ENCODE measurements around the gene SFT2D3.
"Not testable (repeated sequence)": the region's sequence is repeated elsewhere in the genome, so short reads cannot be mapped to it uniquely, and the experiment has no call there.

SFT2D3 gene

GRCh38 chr2:127747621-127748020, 46.3 kb downstream of the SFT2D3 start:
- no peak for DNase-seq (ENCODE audit: low read depth)

GRCh38 chr2:127749537-127749936, 48.2 kb downstream of the SFT2D3 start:
- not testable (repeated sequence) for DNase-seq (ENCODE audit: low read depth)

- no peak for DNase-seq (ENCODE audit: low read depth)
Observed at GRCh38 chr2:127753374-127753773, 52.1 kb downstream of the SFT2D3 start.

- DNase-seq (ENCODE audit: low read depth): no peak
Observed at GRCh38 chr2:127754186-127754585, 52.9 kb downstream of the SFT2D3 start.
